GM12865 (cell line): ENCODE results near the gene SLC6A3.
"Not testable (repeated sequence)": the region's sequence is repeated elsewhere in the genome, so short reads cannot be mapped to it uniquely, and the experiment has no call there.

ENCODE experiments used
- DNase-seq: peaks from one replicate; pipeline ENCODE4 v3.0.0; 2010; ENCODE audit warnings: low read depth
- H3K4me3 ChIP-seq: 2 replicates; pipeline ENCODE4 v1.5.1; 2011; ENCODE audit warnings: mild to moderate bottlenecking, low read depth, low read length, control low read depth
- CTCF ChIP-seq: IDR thresholded peaks from 2 replicates; pipeline ENCODE4 v1.5.1; 2011; ENCODE audit warnings: low read length, control low read depth, low read depth, inconsistent platforms; ENCODE audit not compliant: insufficient read depth; ENCODE audit errors: missing control alignments

The SLC6A3 gene

GRCh38 chr5:1464511-1464910, 19.3 kb upstream of the SLC6A3 start:
- no peak overlapping the region for H3K4me3 ChIP-seq
- no peak for TF ChIP-seq CTCF
- no peak for DNase-seq

DNA sequence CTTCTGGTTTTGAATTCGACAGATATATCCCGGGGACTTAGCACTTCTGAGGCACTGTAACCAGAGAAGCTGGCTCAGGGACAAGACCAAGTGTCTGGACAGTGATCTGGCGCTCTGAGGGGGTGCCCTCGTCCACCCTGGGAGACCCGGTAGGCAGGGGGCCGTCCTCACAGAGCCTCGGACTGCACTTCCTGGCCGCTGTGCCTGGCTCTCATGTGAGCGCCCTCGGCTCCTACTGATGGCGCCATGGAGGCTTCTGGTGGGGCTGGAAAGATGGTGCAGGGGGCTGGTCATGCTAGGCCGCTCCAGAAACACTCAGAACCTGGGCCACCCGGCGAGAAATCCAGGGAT, 18.8 kb upstream of the SLC6A3 start:
- no peak for DNase-seq
- TF ChIP-seq CTCF, result no peak

GRCh38 chr5:1463326-1464095, 18.3 kb upstream of the SLC6A3 start:
- no peak overlapping the region for H3K4me3 ChIP-seq
- TF ChIP-seq CTCF, result no peak
- no peak for DNase-seq

More for the DNA sequence above, 18.8 kb upstream of the SLC6A3 start:
- H3K4me3 ChIP-seq, result no peak overlapping the region

- TF ChIP-seq CTCF, result no peak
- no peak overlapping the region for H3K4me3 ChIP-seq
- no peak for DNase-seq
Measured at GRCh38 chr5:1462358-1462757, 17.1 kb upstream of the SLC6A3 start.

GRCh38 chr5:1461396-1461795, 16.2 kb upstream of the SLC6A3 start:
- DNase-seq, result no peak
- H3K4me3 ChIP-seq, result no peak overlapping the region
- TF ChIP-seq CTCF, result no peak

- no peak for TF ChIP-seq CTCF
- no peak for DNase-seq
- H3K4me3 ChIP-seq, result no peak overlapping the region
Measured at GRCh38 chr5:1460054-1460682, 14.9 kb upstream of the SLC6A3 start.

- DNase-seq, H3K4me3 ChIP-seq: not testable (repeated sequence)
Measured at GRCh38 chr5:1459435-1459834, 14.2 kb upstream of the SLC6A3 start.

DNA sequence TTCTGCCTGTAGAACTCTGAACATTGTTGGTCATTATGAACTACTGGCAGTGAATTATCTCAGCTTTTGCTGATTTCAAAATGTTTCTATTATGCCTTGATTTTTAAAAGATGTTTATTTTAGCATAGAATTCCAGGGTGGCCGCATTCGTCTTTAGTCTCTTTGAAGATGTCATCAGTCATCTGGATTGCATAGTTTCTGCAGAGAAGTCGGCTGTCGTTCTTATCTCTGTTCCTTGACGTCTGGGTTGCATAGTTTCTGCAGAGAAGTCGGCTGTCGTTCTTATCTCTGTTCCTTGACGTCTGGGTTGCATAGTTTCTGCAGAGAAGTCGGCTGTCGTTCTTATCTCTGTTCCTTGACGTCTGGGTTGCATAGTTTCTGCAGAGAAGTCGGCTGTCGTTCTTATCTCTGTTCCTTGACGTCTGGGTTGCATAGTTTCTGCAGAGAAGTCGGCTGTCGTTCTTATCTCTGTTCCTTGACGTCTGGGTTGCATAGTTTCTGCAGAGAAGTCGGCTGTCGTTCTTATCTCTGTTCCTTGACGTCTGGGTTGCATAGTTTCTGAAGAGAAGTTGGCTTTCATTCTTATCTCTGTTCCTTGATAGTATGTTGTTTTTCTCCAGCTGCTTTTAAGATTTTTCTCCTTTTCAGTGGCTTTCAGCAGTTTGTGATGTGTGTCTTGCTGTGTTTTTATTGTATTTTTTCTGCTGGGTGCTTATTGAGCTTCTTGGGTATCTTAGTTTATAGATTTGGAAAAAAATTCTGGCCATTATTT, 11.1 kb upstream of the SLC6A3 start:
- H3K4me3 ChIP-seq, DNase-seq: not testable (repeated sequence)
